GM12878 (cell line): ENCODE measurements around the gene CDC42SE2. TPM values are rescaled to one million over a fixed set of nuclear protein-coding genes. Genes with fewer than 3 reads are reported as not detected.

ENCODE experiments used
- ATF7 ChIP-seq: fragments of 450-650 bp; IDR thresholded peaks from 2 replicates; pipeline ENCODE4 v1.6.1; 2016; ENCODE audit warnings: low read depth, mild to moderate bottlenecking
- BACH1 ChIP-seq: fragments of 450-650 bp; IDR thresholded peaks from 2 replicates; pipeline ENCODE4 v1.6.1; 2017; ENCODE audit warnings: mild to moderate bottlenecking, borderline replicate concordance
- DPF2 ChIP-seq: fragments of 450-650 bp; IDR thresholded peaks from 2 replicates; pipeline ENCODE4 v1.6.1; 2017; ENCODE audit warnings: mild to moderate bottlenecking
- ETV6 ChIP-seq, 2 experiments: fragments of 450-650 bp in 1 of 2; IDR thresholded peaks in 1 of 2; conservative IDR thresholded peaks in 1 of 2; 2 replicates each; pipeline ENCODE4 v1.6.1; 2014; ENCODE audit warnings: antibody characterized with exemption in 1 of 2, borderline replicate concordance in 1 of 2, low read depth in 1 of 2, mild to moderate bottlenecking in 1 of 2, moderate library complexity in 1 of 2
- GATAD2B ChIP-seq: fragments of 450-650 bp; conservative IDR thresholded peaks from 2 replicates; pipeline ENCODE4 v1.6.1; 2017; ENCODE audit warnings: low read depth, mild to moderate bottlenecking, moderate library complexity
- IKZF2 ChIP-seq, 2 experiments: fragments of 450-650 bp; IDR thresholded peaks; 2 replicates each; pipeline ENCODE4 v1.6.1; 2017; ENCODE audit warnings: mild to moderate bottlenecking in 2 of 2, moderate library complexity in 2 of 2
- MEF2B ChIP-seq: fragments of 450-650 bp; IDR thresholded peaks from 2 replicates; pipeline ENCODE4 v1.6.1; 2018; ENCODE audit warnings: mild to moderate bottlenecking, moderate library complexity; ENCODE audit not compliant: partially characterized antibody, poor library complexity, severe bottlenecking
- MYC ChIP-seq: IDR thresholded peaks from 2 replicates; pipeline ENCODE4 v1.6.1; 2011; ENCODE audit warnings: mild to moderate bottlenecking, low read length, moderate library complexity, inconsistent platforms; ENCODE audit not compliant: insufficient read depth, insufficient replicate concordance, insufficient read length, severe bottlenecking
- NFIC ChIP-seq: IDR thresholded peaks from 2 replicates; pipeline ENCODE4 v1.6.1; 2012; ENCODE audit warnings: low read depth, mild to moderate bottlenecking, inconsistent platforms, low read length, moderate library complexity
- NFXL1 ChIP-seq: fragments of 450-650 bp; IDR thresholded peaks from 2 replicates; pipeline ENCODE4 v1.6.1; 2017; ENCODE audit warnings: antibody characterized with exemption, mild to moderate bottlenecking, borderline replicate concordance
- NFYA ChIP-seq: IDR thresholded peaks from 2 replicates; pipeline ENCODE4 v1.6.1; 2011; ENCODE audit warnings: low read depth, mild to moderate bottlenecking, low read length, improper control_type of control experiment, borderline replicate concordance
- NFYB ChIP-seq: IDR thresholded peaks from 2 replicates; pipeline ENCODE4 v1.6.1; 2011; ENCODE audit warnings: low read depth, mild to moderate bottlenecking, low read length, improper control_type of control experiment, moderate library complexity; ENCODE audit not compliant: insufficient read depth
- NR2C1 ChIP-seq: fragments of 450-650 bp; IDR thresholded peaks from 2 replicates; pipeline ENCODE4 v1.6.1; 2017; ENCODE audit warnings: antibody characterized with exemption, mild to moderate bottlenecking, moderate library complexity
- NR2F1 ChIP-seq: fragments of 450-650 bp; conservative IDR thresholded peaks from 2 replicates; pipeline ENCODE4 v1.6.1; 2017; ENCODE audit warnings: mild to moderate bottlenecking
- NRF1 ChIP-seq: conservative IDR thresholded peaks from 2 replicates; pipeline ENCODE4 v1.6.1; 2011; ENCODE audit warnings: mild to moderate bottlenecking, low read depth, low read length, improper control_type of control experiment
- PAX8 ChIP-seq: fragments of 450-650 bp; IDR thresholded peaks from 2 replicates; pipeline ENCODE4 v1.6.1; 2017; ENCODE audit warnings: mild to moderate bottlenecking, moderate library complexity
- PML ChIP-seq: IDR thresholded peaks from 2 replicates; pipeline ENCODE4 v1.6.1; 2012; ENCODE audit warnings: low read length, inconsistent platforms
- RAD21 ChIP-seq: IDR thresholded peaks from 2 replicates; pipeline ENCODE4 v1.6.1; 2011; ENCODE audit warnings: mild to moderate bottlenecking, low read depth, low read length, moderate library complexity; ENCODE audit not compliant: insufficient read depth
- RBBP5 ChIP-seq: fragments of 200-600 bp; sonication (generic); conservative IDR thresholded peaks from 2 replicates; pipeline ENCODE4 v1.6.1; 2016
- RUNX3 ChIP-seq: IDR thresholded peaks from 2 replicates; pipeline ENCODE4 v1.6.1; 2012; ENCODE audit warnings: low read length, inconsistent platforms
- SPI1 ChIP-seq: IDR thresholded peaks from 2 replicates; pipeline ENCODE4 v1.6.1; 2011; ENCODE audit warnings: low read depth, mild to moderate bottlenecking, low read length, moderate library complexity, borderline replicate concordance; ENCODE audit not compliant: insufficient read depth
- TCF7 ChIP-seq: IDR thresholded peaks from 2 replicates; pipeline ENCODE4 v1.6.1; 2014; ENCODE audit warnings: antibody characterized with exemption, borderline replicate concordance
- USF1 ChIP-seq: IDR thresholded peaks from 2 replicates; pipeline ENCODE4 v1.6.1; 2011; ENCODE audit warnings: borderline replicate concordance, low read depth, mild to moderate bottlenecking, moderate library complexity, mixed read lengths, low read length; ENCODE audit not compliant: insufficient read depth; ENCODE audit errors: extremely low read length
- USF2 ChIP-seq: IDR thresholded peaks from 2 replicates; pipeline ENCODE4 v1.6.1; 2011; ENCODE audit warnings: low read depth, low read length, improper control_type of control experiment, borderline replicate concordance
- ZBED1 ChIP-seq: IDR thresholded peaks from 2 replicates; pipeline ENCODE4 v1.6.1; 2016; ENCODE audit warnings: borderline replicate concordance
- polyA plus RNA-seq, 11 experiments: library from polyadenylated mRNA; depleted of rRNA in 4 of 11; unstranded in 6 of 11; stranded (reverse) in 5 of 11; fragments of >200 nt; fragmentation: Nextera tagmentation in 4 of 11; fragmentation: Illumina TruSeq in 1 of 11; extraction: Ambion mirVana in 4 of 11; extraction: Trizol in 1 of 11; gene quantifications; 1 replicate in 1 of 11; 2 replicates in 10 of 11; pipeline versions ENCODE4 v1.2.1 to v1.2.3, GENCODE V29; 2011 to 2016; ENCODE audit warnings: inconsistent platforms in 2 of 11, missing spikeins in 2 of 11, low read depth in 1 of 11
- total RNA-seq, 4 experiments: library from RNA; depleted of rRNA in 3 of 4; stranded (reverse); fragments of >200 nt in 3 of 4; fragmentation: Illumina TruSeq in 1 of 4; extraction: Trizol in 1 of 4; gene quantifications; 2 replicates each; pipeline versions ENCODE4 v1.2.1 to v1.2.3, GENCODE V29; 2013 to 2021
- TF ChIP-seq, protein P1 (sequence below): fragments of 450-650 bp; IDR thresholded peaks from 2 replicates; pipeline ENCODE4 v1.6.1; 2017; ENCODE audit warnings: mild to moderate bottlenecking, moderate library complexity

CDC42SE2 gene
- total and polyA plus RNA-seq, 10 of the 15 experiments (the other 5 are each of a cell fraction or from before 2014, with no cell fraction given) = 57.0 to 148 (median 80.3) TPM

- TF ChIP-seq, protein P1, sequence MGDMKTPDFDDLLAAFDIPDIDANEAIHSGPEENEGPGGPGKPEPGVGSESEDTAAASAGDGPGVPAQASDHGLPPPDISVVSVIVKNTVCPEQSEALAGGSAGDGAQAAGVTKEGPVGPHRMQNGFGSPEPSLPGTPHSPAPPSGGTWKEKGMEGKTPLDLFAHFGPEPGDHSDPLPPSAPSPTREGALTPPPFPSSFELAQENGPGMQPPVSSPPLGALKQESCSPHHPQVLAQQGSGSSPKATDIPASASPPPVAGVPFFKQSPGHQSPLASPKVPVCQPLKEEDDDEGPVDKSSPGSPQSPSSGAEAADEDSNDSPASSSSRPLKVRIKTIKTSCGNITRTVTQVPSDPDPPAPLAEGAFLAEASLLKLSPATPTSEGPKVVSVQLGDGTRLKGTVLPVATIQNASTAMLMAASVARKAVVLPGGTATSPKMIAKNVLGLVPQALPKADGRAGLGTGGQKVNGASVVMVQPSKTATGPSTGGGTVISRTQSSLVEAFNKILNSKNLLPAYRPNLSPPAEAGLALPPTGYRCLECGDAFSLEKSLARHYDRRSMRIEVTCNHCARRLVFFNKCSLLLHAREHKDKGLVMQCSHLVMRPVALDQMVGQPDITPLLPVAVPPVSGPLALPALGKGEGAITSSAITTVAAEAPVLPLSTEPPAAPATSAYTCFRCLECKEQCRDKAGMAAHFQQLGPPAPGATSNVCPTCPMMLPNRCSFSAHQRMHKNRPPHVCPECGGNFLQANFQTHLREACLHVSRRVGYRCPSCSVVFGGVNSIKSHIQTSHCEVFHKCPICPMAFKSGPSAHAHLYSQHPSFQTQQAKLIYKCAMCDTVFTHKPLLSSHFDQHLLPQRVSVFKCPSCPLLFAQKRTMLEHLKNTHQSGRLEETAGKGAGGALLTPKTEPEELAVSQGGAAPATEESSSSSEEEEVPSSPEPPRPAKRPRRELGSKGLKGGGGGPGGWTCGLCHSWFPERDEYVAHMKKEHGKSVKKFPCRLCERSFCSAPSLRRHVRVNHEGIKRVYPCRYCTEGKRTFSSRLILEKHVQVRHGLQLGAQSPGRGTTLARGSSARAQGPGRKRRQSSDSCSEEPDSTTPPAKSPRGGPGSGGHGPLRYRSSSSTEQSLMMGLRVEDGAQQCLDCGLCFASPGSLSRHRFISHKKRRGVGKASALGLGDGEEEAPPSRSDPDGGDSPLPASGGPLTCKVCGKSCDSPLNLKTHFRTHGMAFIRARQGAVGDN = no peak
- TF ChIP-seq RAD21 (no peak), NR2C1 (no peak), TCF7 (peak; percentile 99), NFYB (no peak), NFXL1 (no peak), USF1 (no peak), ATF7 (peak; percentile 74; the same call in 1 of the 2 replicates), NRF1 (no peak), ETV6 (conservative IDR thresholded peaks at IDR 0.05 in 1 of 2, IDR thresholded peaks at IDR 0.05 in 1 of 2; ENCODE audit: borderline replicate concordance in 1 of 2, low read depth in 1 of 2) (peak in 1 of 2 experiments; percentile 48; a peak in 1 of 4 replicates), MEF2B (peak; percentile 20), SPI1 (no peak), RBBP5 (no peak), DPF2 (0 out of 2 replicates have a peak, but pooled peaks have one; percentile 2), ZBED1 (0 out of 2 replicates have a peak, but pooled peaks have one; percentile 39), USF2 (no peak), PML (0 out of 2 replicates have a peak, but pooled peaks have one; percentile 23), BACH1 (no peak), PAX8 (no peak), NFYA (no peak), NR2F1 (no peak), MYC (no peak), RUNX3 (peak; percentile 96), IKZF2 (IDR thresholded peaks at IDR 0.05) (peak; percentile 65 to 77), GATAD2B (no peak), NFIC (peak; percentile 87)
These were observed 8.9 kb downstream of the CDC42SE2 start (continued) for GRCh38 chr5:131272724-131273123.
